Neural crest cell (in vitro differentiated cells): Measurements from ENCODE around the gene CHST4. TPM values are rescaled to one million over a fixed set of nuclear protein-coding genes. Genes with fewer than 3 reads are reported as not detected.
"Not testable (repeated sequence)": the region's sequence is repeated elsewhere in the genome, so short reads cannot be mapped to it uniquely, and the experiment has no call there.

Source experiments
- DNase-seq: peaks from one replicate; pipeline ENCODE4 v3.0.0; 2021; ENCODE audit warnings: low read depth, mixed read lengths, low spot score
- H3K27ac Mint-ChIP-seq: one replicate; pipeline ENCODE4 v1.8.0; 2021; ENCODE audit warnings: mild to moderate bottlenecking, mixed read lengths; ENCODE audit not compliant: unreplicated experiment
- H3K27me3 Mint-ChIP-seq: 2 replicates; pipeline ENCODE4 v1.8.0; 2021; ENCODE audit warnings: low read depth, mild to moderate bottlenecking, mixed read lengths
- H3K36me3 Mint-ChIP-seq: 2 replicates; pipeline ENCODE4 v1.8.0; 2021; ENCODE audit warnings: low read depth, mild to moderate bottlenecking, mixed read lengths
- H3K4me1 Mint-ChIP-seq: 2 replicates; pipeline ENCODE4 v1.8.0; 2021; ENCODE audit warnings: mixed read lengths
- H3K4me3 Mint-ChIP-seq: one replicate; pipeline ENCODE4 v1.8.0; 2021; ENCODE audit warnings: mild to moderate bottlenecking, mixed read lengths
- H3K9me3 Mint-ChIP-seq: 2 replicates; pipeline ENCODE4 v1.8.0; 2021; ENCODE audit warnings: mixed read lengths
- total RNA-seq: library from RNA; stranded (reverse); gene quantifications from 2 replicates; pipeline ENCODE4 v1.2.1, GENCODE V29; 2021
- TF ChIP-seq, protein P1 (sequence below): fragments of 200-600 bp; sonication (generic); conservative IDR thresholded peaks from 2 replicates; pipeline ENCODE4 v1.5.0; 2021; ENCODE audit warnings: antibody characterized with exemption, mild to moderate bottlenecking

The CHST4 gene
- total RNA-seq, 1 donor from 2014 or later, result not detected

DNA sequence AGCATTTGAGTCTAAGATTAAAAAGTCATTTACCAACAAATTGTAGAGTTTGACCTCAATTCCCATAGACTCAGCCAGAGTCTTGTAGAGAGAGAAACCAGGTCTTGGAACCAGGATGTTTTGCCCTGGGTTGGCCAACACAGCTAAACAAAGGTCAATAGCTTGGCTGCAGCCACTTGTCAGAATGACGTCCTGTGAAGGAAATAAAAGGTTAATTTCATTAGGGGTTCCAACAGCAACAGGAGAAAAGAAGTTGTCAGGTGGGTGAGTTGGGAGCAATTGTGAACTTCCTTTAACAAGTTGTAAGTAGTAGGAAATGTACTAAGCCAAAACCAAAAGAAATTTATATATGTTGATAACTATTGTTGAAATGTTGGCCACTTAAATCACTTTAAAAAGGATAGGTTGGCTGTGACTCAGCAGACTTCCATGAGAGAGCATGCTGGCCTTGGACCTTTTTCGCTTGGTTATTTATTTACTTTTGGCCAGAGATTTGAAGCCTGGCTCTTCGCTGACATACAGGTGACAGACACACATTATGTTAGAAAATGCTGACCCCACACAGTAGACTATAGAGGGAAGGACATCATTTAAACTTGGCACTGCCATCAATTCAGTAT, 46.4 kb downstream of the CHST4 start:
- H3K4me3 Mint-ChIP-seq, result no peak overlapping the region
- no peaks in the 10 kb centered on the region for H3K9me3 Mint-ChIP-seq
- peaks cover 49% of the 10 kb centered on the region for H3K27me3 Mint-ChIP-seq
- no peaks in the 10 kb centered on the region for H3K4me1 Mint-ChIP-seq
- H3K36me3 Mint-ChIP-seq, result no peaks in the 10 kb centered on the region
- no peak overlapping the region for H3K27ac Mint-ChIP-seq
- TF ChIP-seq, protein P1, sequence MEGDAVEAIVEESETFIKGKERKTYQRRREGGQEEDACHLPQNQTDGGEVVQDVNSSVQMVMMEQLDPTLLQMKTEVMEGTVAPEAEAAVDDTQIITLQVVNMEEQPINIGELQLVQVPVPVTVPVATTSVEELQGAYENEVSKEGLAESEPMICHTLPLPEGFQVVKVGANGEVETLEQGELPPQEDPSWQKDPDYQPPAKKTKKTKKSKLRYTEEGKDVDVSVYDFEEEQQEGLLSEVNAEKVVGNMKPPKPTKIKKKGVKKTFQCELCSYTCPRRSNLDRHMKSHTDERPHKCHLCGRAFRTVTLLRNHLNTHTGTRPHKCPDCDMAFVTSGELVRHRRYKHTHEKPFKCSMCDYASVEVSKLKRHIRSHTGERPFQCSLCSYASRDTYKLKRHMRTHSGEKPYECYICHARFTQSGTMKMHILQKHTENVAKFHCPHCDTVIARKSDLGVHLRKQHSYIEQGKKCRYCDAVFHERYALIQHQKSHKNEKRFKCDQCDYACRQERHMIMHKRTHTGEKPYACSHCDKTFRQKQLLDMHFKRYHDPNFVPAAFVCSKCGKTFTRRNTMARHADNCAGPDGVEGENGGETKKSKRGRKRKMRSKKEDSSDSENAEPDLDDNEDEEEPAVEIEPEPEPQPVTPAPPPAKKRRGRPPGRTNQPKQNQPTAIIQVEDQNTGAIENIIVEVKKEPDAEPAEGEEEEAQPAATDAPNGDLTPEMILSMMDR, result no peak
- DNase-seq, result no peak

DNA sequence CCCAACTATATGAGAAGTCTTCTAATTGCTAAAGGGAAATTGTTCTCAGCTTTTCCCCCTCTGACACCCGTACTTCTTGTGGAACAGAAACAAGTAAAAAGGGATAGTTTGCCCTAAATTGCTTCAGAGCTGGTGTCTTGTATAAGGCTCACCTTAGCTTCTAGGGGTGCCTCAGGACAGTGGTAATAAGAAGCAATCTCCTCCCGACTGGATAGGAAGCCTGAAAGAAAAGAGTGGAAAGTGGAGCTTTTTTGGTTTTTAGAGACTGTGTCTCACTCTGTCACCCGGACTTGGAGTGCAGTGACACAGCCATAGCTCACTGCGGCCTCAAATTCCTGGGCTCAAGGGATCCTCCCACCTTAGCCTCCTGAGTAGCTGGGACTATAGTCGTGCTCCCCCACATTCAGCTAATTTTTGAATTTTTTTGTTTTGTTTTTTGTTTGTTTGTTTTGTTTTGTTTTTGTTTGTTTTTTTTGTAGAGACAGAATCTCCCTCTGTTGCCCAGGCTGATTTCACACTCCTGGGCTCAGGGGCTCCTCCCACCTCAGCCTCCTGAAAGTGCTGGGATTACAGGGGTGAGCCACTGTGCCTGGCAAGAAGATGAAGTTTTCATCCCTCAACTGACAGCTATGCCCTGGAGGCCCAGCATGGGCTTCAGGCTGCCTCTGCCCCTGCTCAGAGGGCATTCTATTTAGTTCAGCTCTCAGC, 47.3 kb downstream of the CHST4 start:
- H3K36me3 Mint-ChIP-seq, result no peaks in the 10 kb centered on the region
- no peaks in the 10 kb centered on the region for H3K9me3 Mint-ChIP-seq
- H3K27ac Mint-ChIP-seq, result no peak overlapping the region
- TF ChIP-seq, protein P1, result no peak
- no peak for DNase-seq
- peaks cover 53% of the 10 kb centered on the region for H3K27me3 Mint-ChIP-seq
- H3K4me1 Mint-ChIP-seq, result no peaks in the 10 kb centered on the region
- H3K4me3 Mint-ChIP-seq, result no peak overlapping the region

DNA sequence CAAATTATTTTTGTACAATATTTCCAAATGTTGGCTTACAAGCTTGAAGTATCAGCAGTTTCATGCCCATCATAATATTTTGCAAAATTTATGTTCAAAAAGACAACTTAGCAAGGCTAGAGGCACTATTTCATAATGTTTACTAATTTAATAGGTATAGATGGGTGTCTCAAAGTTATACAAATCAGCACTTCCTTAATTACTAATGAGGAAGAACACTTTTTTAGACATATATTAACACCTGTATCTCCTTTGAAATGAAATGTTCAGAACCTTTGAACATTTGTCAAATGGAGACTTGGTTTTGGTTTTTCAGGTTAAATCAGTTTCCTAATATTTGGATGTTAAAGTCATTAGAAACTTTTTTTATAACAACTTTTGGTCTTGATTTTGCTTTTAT, 48.5 kb downstream of the CHST4 start:
- Mint-ChIP-seq H3K27ac (no peak overlapping the region), H3K4me1 (no peaks in the 10 kb centered on the region), H3K27me3 (peaks cover 53% of the 10 kb centered on the region), H3K36me3 (no peaks in the 10 kb centered on the region), H3K4me3 (no peak overlapping the region), H3K9me3 (no peaks in the 10 kb centered on the region)
- no peak for DNase-seq
- TF ChIP-seq, protein P1, result no peak

DNA sequence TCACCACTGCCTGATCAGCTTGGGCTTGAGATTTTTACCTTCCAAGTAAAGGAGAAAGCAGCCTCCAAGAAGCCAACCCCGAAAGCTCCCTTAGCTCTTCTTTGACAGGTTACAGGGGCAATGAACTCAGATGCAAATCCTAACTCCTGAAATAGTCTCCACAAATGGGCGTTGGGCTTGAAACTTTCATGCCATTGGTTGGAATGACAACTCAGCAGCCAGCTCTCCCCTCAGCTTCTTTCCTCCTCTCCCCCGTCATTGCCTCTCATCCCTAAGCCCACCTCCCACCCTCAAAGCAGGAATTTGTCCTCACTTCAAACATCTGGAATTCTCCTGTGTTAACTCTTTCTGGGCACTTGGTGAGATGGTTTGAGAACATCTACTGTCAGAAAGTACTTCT, 50.7 kb downstream of the CHST4 start, which contains the start of gene TAT:
TSS of gene TAT (minus strand) at position 122 of the 400 bp plus-strand sequence. CDS start 677 bp downstream, outside the sequence.
- Mint-ChIP-seq H3K36me3 (no peaks in the 10 kb centered on the region), H3K4me3 (no peak within 1 kb of the TSS), H3K27ac (no peak within 1 kb of the TSS), H3K27me3 (peaks cover 48% of the 10 kb centered on the region), H3K4me1 (no peaks in the 10 kb centered on the region), H3K9me3 (no peaks in the 10 kb centered on the region)
- TF ChIP-seq, protein P1, result no peak
- no peak for DNase-seq

DNA sequence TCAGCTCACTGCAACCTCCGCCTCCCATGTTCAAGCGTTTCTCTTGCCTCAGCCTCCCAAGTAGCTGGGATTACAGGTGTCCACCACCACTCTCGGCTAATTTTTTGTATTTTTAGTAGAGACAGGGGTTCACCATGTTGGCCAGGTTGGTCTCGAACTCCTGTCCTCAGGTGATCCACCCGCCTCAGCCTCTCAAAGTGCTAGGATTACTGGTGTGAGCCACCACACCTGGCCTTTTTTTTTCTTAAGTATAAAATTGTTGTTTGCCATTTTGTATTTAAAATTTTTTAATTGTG, 56.3 kb downstream of the CHST4 start:
- H3K4me1 Mint-ChIP-seq, H3K27ac Mint-ChIP-seq, H3K36me3 Mint-ChIP-seq, H3K4me3 Mint-ChIP-seq, DNase-seq, H3K9me3 Mint-ChIP-seq: not testable (repeated sequence)
- H3K27me3 Mint-ChIP-seq, result peaks cover 51% of the 10 kb centered on the region
